AG09309 (cell line): ENCODE data around the gene TNFRSF1A.
A peak's percentile ranks its signal among the peaks of the same experiment; 100 is the strongest.

Source experiments
- DNase-seq: peaks from one replicate; pipeline ENCODE4 v3.0.0-alpha.2; 2010; ENCODE audit warnings: low read depth
- H3K4me3 ChIP-seq: 2 replicates; pipeline ENCODE4 v1.5.1; 2011; ENCODE audit warnings: mild to moderate bottlenecking, low read depth, low read length, moderate library complexity; ENCODE audit not compliant: control insufficient read depth
- TF ChIP-seq, protein P1 (sequence below): IDR thresholded peaks from 2 replicates; pipeline ENCODE4 v1.5.1; 2011; ENCODE audit warnings: mild to moderate bottlenecking, low read depth, low read length, inconsistent platforms; ENCODE audit not compliant: insufficient read depth, control insufficient read depth; ENCODE audit errors: missing control alignments

TNFRSF1A gene

DNA sequence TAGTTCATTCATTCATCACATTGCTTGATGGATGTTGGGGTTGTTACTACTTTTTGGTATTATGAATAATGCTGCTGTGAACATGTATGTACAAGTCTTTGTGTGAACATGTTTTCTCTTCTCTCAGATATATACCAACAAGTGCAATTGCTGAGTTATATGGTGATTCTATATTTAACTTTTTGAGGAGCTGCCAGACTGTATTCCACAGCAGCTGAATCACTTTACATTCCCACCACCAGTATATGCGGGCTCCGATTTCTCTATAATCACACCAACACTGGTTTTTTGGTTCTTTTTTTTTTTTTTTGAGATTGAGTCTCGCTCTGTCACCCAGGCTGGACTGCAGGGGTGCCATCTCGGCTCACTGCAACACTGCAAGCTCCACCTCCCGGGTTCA lies 53.6 kb downstream of the TNFRSF1A start:
- TF ChIP-seq, protein P1, sequence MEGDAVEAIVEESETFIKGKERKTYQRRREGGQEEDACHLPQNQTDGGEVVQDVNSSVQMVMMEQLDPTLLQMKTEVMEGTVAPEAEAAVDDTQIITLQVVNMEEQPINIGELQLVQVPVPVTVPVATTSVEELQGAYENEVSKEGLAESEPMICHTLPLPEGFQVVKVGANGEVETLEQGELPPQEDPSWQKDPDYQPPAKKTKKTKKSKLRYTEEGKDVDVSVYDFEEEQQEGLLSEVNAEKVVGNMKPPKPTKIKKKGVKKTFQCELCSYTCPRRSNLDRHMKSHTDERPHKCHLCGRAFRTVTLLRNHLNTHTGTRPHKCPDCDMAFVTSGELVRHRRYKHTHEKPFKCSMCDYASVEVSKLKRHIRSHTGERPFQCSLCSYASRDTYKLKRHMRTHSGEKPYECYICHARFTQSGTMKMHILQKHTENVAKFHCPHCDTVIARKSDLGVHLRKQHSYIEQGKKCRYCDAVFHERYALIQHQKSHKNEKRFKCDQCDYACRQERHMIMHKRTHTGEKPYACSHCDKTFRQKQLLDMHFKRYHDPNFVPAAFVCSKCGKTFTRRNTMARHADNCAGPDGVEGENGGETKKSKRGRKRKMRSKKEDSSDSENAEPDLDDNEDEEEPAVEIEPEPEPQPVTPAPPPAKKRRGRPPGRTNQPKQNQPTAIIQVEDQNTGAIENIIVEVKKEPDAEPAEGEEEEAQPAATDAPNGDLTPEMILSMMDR = no peak
- no peak for DNase-seq
- no peak overlapping the region for H3K4me3 ChIP-seq

DNA sequence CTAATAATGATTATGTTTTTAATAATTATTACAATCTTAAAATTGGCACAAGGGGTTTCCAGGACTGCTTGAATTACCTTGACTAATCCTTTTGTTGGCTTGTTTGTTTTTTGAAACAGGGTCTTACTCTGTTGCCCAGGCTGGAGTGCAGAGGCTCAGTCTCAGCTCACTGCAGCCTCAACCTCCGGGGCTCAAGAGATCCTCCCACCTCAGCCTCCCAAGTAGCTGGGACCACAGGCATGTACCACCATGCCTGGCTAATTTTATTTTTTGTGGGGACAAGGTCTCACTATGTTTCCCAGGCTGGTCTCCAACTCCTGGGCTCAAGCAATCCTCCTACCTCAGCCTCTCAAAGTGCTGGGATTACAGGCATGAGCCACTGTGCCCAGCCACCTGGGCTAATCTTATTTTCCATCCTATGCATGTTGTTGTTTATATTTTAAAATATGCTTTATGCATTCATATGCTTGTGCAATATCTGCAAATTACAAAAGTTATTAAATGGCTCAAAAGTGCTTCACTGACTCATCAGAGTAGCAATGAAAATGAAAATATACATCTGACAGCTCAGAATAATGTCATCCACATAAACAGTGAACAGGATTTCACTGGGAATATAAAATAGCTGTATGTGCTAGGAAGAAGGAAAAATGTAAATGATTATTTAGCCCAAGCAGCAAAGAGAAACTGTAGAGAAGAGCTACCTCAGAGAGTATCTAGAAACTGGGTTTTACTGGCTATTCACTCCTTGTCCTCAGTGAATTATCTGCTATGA lies 56.2 kb downstream of the TNFRSF1A start:
- TF ChIP-seq, protein P1 = no peak
- H3K4me3 ChIP-seq = no peak overlapping the region
- no peak for DNase-seq

DNA sequence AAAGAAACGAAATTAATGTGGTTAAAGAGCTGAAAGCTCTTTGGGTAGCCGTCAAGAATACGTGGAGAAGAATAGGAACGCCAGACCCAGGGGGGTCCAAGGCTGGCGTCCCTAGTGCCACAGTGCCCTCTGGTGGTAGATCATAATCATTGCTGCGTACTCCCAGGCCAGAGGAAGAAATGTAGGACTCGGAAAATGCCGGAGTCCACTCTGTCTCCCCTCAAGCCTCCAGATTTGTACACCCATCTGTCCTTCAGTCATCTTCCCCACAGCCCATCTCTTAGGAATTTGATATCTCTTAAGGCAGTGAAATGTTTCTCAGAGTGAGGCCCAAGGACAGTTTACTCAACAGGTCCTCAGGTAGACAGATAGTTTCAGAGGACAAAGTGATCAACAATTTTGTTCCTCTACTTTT lies 56.8 kb downstream of the TNFRSF1A start:
- DNase-seq = peak; percentile 23
- TF ChIP-seq, protein P1 = peak; percentile 92
- H3K4me3 ChIP-seq = no peak overlapping the region

GRCh38 chr12:6284273-6284672 lies 57.6 kb downstream of the TNFRSF1A start:
- TF ChIP-seq, protein P1 = no peak
- DNase-seq = no peak
- H3K4me3 ChIP-seq = no peak overlapping the region

GRCh38 chr12:6282453-6282840 lies 59.4 kb downstream of the TNFRSF1A start:
- DNase-seq = no peak
- TF ChIP-seq, protein P1 = no peak

GRCh38 chr12:6281081-6281809 lies 60.6 kb downstream of the TNFRSF1A start:
- DNase-seq = no peak
- H3K4me3 ChIP-seq = no peak overlapping the region
- TF ChIP-seq, protein P1 = no peak

More at GRCh38 chr12:6282453-6282840, 59.4 kb downstream of the TNFRSF1A start:
- H3K4me3 ChIP-seq = no peak overlapping the region
